Ovary (tissue), 9 donors: ENCODE data around the gene SF3B3. TPM values are rescaled to one million over a fixed set of nuclear protein-coding genes. Genes with fewer than 3 reads are reported as not detected.
"Not testable (repeated sequence)": the region's sequence is repeated elsewhere in the genome, so short reads cannot be mapped to it uniquely, and the experiment has no call there.

Source experiments
- DNase-seq, 5 donors: peaks; one replicate each; pipeline ENCODE4 v3.0.0-alpha.2; 2019 to 2020
- H3K27ac ChIP-seq, 2 donors: fragments of 200-600 bp; one replicate each; pipeline versions ENCODE4 v1.5.1 to v1.8.0; 2019 to 2022
- H3K27me3 ChIP-seq: fragments of 200-600 bp; one replicate; pipeline ENCODE4 v1.8.0; 2022
- H3K36me3 ChIP-seq: fragments of 200-600 bp; sonication (generic); one replicate; pipeline ENCODE4 v1.5.1; 2019
- H3K4me1 ChIP-seq: one replicate; pipeline ENCODE4 v1.8.1; 2013; ENCODE audit warnings: mild to moderate bottlenecking, moderate library complexity; ENCODE audit not compliant: insufficient read depth
- H3K4me3 ChIP-seq: fragments of 200-600 bp; sonication (generic); one replicate; pipeline ENCODE4 v1.5.1; 2017
- H3K9me3 ChIP-seq, 2 donors: fragments of 200-600 bp in 1 of 2; sonication (generic) in 1 of 2; one replicate each; pipeline versions ENCODE4 v1.5.1 to v1.8.1; 2013 to 2019; ENCODE audit warnings: mild to moderate bottlenecking in 1 of 2, moderate library complexity in 1 of 2
- EP300 ChIP-seq: sonication (generic); formaldehyde crosslinking; IDR thresholded peaks from one replicate; pipeline ENCODE4 v1.6.1; 2017; ENCODE audit warnings: antibody characterized with exemption
- POLR2A ChIP-seq: fragments of 450-650 bp; IDR thresholded peaks from one replicate; pipeline ENCODE4 v1.6.1; 2017; ENCODE audit warnings: antibody characterized with exemption, mild to moderate bottlenecking, moderate library complexity
- WGBS, 3 donors: extraction: QIAGEN DNeasy Blood & Tissue Kit in 1 of 3; methylation state at CpG; one replicate each; pipeline versions ENCODE4 v1.1.5 to v1.1.7; 2013 to 2017; 5-methylcytosine and 5-hydroxymethylcytosine counted together
- intact Hi-C, 4 donors: fragments of 100-400 bp; cut with DNase I; formaldehyde crosslinking; loops; one replicate each; pipeline versions ENCODE4 v1.11.0 to v1.15.1; 2022 to 2023
- polyA plus RNA-seq, 2 donors: library from polyadenylated mRNA; stranded (reverse); fragments of 200-250 nt in 1 of 2; fragments of 350-450 nt in 1 of 2; fragmentation: Illumina TruSeq in 1 of 2; extraction: RNeasy Lipid Tissue Mini Kit (QIAGEN cat#74804) in 1 of 2; gene quantifications; one replicate each; pipeline ENCODE4 v1.2.3, GENCODE V29; 2013 to 2014
- small RNA-seq: library from RNA; depleted of rRNA; stranded (forward); fragments of <200 nt; gene quantifications from one replicate; pipeline ENCODE3, GENCODE V24; 2016
- total RNA-seq, 7 donors: library from RNA; depleted of rRNA in 2 of 7; stranded (reverse); fragments of >200 nt in 2 of 7; fragmentation: NEBNext Ultra II Directional in 3 of 7; extraction: Animal tissue kit (Norgen Biotek cat#: 25700) in 3 of 7; gene quantifications; one replicate each; pipeline versions ENCODE4 v1.1.0 to v1.2.4, GENCODE V29; 2016 to 2023
- TF ChIP-seq, protein P1 (sequence below), 3 donors: fragments of 450-650 bp in 2 of 3; fragments of 200-600 bp in 1 of 3; IDR thresholded peaks; one replicate each; pipeline versions ENCODE4 v1.5.1 to v1.8.0; 2016 to 2022; ENCODE audit warnings: antibody characterized with exemption in 3 of 3, mild to moderate bottlenecking in 1 of 3
- donor health status: DM: no; HTN: no; CAD: no; lungs with moderate emphysema.
- donor health status: DM: no; HTN: no; CAD: no.
- donor health status: Bipolar disorder and iron deficiency.
- donor health status: DM: yes; HTN: yes; CAD: no.
- donor health status: DM: no; HTN: no; CAD: no.
- donor health status: DM: yes; HTN: yes; CAD: no.

The SF3B3 gene
- total and polyA plus RNA-seq, 9 donors, result 76.1 to 326 (median 282) TPM

DNA sequence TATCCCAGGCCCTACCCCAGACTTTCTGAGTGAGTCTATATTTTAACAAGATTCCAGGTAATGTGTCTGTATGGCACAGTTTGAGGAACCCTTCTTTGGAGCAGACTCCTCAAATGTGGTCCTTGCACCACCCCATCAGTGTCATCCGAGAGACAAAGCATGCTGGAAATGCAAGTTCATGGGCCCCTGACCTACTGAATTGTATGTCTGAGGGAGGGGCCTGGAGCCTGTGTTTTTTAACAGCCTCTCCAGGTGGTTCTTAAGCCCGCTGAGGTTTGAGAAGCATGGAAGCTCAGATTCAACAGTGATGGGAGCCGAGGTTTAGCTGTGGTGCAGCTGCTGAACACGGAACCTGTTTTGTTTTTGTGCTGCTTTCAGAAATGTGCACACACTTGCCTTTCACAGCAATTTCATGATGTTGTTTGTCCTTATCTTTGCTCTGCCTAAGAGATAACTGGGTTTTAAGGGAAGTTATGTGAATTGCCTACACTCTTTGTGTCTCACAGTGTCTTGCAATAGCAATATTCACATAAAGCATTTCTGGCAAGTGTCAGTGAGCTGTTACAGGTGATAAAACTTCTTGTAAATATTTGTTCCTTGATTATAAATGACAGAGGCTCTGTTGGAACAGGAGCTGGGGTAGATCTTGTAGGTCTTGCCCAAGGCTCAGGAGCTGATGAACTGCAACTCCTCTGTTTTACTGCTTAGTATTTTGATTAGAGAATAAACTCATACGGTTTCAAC, 90.8 kb downstream of the SF3B3 start:
- H3K36me3 ChIP-seq, result no peaks in the 10 kb centered on the region
- 27 to 45% (median 44%) methylated on average over 5 of the region's 5 CpGs for WGBS, 3 donors
- no peak overlapping the region for H3K4me3 ChIP-seq
- no peaks in the 10 kb centered on the region for H3K27me3 ChIP-seq
- peaks cover 3% of the 10 kb centered on the region for H3K4me1 ChIP-seq
- no peaks in the 10 kb centered on the region for H3K9me3 ChIP-seq
- intact Hi-C loops, result no loop called here
- DNase-seq, result no peak
- TF ChIP-seq EP300, result no peak
- no peak for TF ChIP-seq POLR2A
- TF ChIP-seq, protein P1, sequence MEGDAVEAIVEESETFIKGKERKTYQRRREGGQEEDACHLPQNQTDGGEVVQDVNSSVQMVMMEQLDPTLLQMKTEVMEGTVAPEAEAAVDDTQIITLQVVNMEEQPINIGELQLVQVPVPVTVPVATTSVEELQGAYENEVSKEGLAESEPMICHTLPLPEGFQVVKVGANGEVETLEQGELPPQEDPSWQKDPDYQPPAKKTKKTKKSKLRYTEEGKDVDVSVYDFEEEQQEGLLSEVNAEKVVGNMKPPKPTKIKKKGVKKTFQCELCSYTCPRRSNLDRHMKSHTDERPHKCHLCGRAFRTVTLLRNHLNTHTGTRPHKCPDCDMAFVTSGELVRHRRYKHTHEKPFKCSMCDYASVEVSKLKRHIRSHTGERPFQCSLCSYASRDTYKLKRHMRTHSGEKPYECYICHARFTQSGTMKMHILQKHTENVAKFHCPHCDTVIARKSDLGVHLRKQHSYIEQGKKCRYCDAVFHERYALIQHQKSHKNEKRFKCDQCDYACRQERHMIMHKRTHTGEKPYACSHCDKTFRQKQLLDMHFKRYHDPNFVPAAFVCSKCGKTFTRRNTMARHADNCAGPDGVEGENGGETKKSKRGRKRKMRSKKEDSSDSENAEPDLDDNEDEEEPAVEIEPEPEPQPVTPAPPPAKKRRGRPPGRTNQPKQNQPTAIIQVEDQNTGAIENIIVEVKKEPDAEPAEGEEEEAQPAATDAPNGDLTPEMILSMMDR (IDR thresholded peaks at IDR 0.05), result no peak
- H3K27ac ChIP-seq, result no peak overlapping the region

DNA sequence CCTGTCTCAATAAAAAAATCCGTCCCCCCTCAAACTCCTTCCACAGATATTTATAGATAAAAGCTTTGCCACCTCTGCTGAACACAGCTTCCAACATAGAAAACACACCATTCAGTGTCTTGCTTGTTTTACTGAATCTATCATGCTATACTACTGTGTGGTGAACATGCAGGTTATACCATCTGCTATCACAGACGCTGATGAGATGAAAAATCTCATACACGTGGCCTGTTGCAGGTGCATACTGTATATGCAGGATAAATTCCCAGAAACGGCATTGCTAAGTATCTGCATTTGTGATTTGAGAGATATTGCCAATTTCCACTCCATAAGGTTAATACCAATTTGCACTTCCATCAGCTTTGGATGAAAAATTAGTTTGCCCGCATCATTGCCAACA, 92.3 kb downstream of the SF3B3 start:
- intact Hi-C loops, result no loop called here
- Histone ChIP-seq H3K9me3 (no peaks in the 10 kb centered on the region), H3K27me3 (no peaks in the 10 kb centered on the region), H3K4me1 (peaks cover 3% of the 10 kb centered on the region), H3K4me3 (no peak overlapping the region), H3K27ac (no peak overlapping the region), H3K36me3 (no peaks in the 10 kb centered on the region)
- no peak for TF ChIP-seq POLR2A
- TF ChIP-seq, protein P1 (IDR thresholded peaks at IDR 0.05), result no peak
- no peak for TF ChIP-seq EP300
- DNase-seq, result no peak
- 87 to 90% (median 90%) methylated on average over 5 of the region's 5 CpGs for WGBS, 3 donors

DNA sequence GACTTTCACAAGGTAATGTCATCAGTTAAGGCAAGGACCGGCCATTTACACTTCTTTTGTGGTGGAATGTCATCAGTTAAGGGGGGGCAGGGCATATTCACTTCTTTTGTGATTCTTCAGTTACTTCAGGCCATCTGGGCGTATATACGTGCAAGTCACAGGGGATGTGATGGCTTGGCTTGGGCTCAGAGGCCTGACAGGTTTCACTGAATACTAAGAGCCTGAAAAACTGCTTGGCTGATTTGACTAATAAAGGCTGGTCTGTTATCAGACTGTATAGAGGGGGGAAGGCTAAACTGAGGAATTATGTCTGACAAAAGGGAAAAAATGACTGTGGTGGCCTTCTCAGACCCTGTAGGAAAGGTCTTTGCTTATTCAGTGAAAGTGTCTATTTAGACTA, 98.2 kb downstream of the SF3B3 start:
- H3K27me3 ChIP-seq, DNase-seq, H3K4me1 ChIP-seq, intact Hi-C loops, H3K36me3 ChIP-seq, H3K9me3 ChIP-seq, H3K4me3 ChIP-seq, H3K27ac ChIP-seq: not testable (repeated sequence)
- WGBS, 3 donors, result 85 to 92% (median 86%) methylated on average over 3 of the region's 3 CpGs

Small RNA genes lying within 50 kb of the gene (small RNA-seq; reads per million reads assigned to genes)
- gene SNORD111, result 263 reads per million, percentile 94 among the genes with 10 or more reads in this experiment
- 271 reads per million, percentile 94 among the genes with 10 or more reads in this experiment for gene SNORD111B

Other genes starting within 250 kb of the SF3B3 start
- gene AARS1, start 234.3 kb upstream of the SF3B3 start, total RNA-seq, result 100 to 1,000 TPM in 1 of 7 donors, 10 to 100 TPM in 6; 26.7 to 280 (median 60.3) TPM
- gene AARS1, start 234.3 kb upstream of the SF3B3 start, polyA plus RNA-seq, result 10 to 100 TPM; 38.8 to 83.2 TPM
- gene DDX19B, start 224.6 kb upstream of the SF3B3 start, total RNA-seq, result 10 to 100 TPM; 18.9 to 42.2 (median 21.6) TPM
- gene DDX19B, start 224.6 kb upstream of the SF3B3 start, polyA plus RNA-seq, result 10 to 100 TPM; 21.1 to 45.6 TPM
- 10 to 100 TPM; 22.9 to 40.9 (median 34.7) TPM for gene DDX19A, start 176.9 kb upstream of the SF3B3 start, total RNA-seq
- gene DDX19A, start 176.9 kb upstream of the SF3B3 start, polyA plus RNA-seq, result 10 to 100 TPM; 26.3 to 37.3 TPM
- gene ST3GAL2, start 84.7 kb upstream of the SF3B3 start, total RNA-seq, result 10 to 100 TPM; 12.3 to 49.7 (median 25.0) TPM
- gene ST3GAL2, start 84.7 kb upstream of the SF3B3 start, polyA plus RNA-seq, result 10 to 100 TPM in 1 of 2 donors, 1 to 10 TPM in 1; 6.2 to 13.4 TPM
- 10 to 100 TPM; 15.0 to 29.4 (median 20.4) TPM for gene FCSK, start 69.2 kb upstream of the SF3B3 start, total RNA-seq
- gene FCSK, start 69.2 kb upstream of the SF3B3 start, polyA plus RNA-seq, result 10 to 100 TPM in 1 of 2 donors, 1 to 10 TPM in 1; 5.1 to 11.8 TPM
- gene COG4, start 262 bp upstream of the SF3B3 start, total RNA-seq, result 10 to 100 TPM; 27.4 to 46.5 (median 36.3) TPM
- 10 to 100 TPM; 32.8 to 41.8 TPM for gene COG4, start 262 bp upstream of the SF3B3 start, polyA plus RNA-seq
- gene IL34, start 122.7 kb downstream of the SF3B3 start, total RNA-seq, result 1 to 10 TPM in 6 of 7 donors, under 1 TPM in 1; 0.91 to 4.0 (median 1.9) TPM
- gene IL34, start 122.7 kb downstream of the SF3B3 start, polyA plus RNA-seq, result 1 to 10 TPM in 1 of 2 donors, under 1 TPM in 1; 0.88 to 1.8 TPM
- gene MTSS2, start 162.2 kb downstream of the SF3B3 start, total RNA-seq, result 10 to 100 TPM; 19.6 to 93.5 (median 40.2) TPM
- gene MTSS2, start 162.2 kb downstream of the SF3B3 start, polyA plus RNA-seq, result 10 to 100 TPM in 1 of 2 donors, 1 to 10 TPM in 1; 8.4 to 52.5 TPM